GM13976 (cell line): Measurements from ENCODE around the gene SCGB1C2.

Source experiments
- DNase-seq: peaks from one replicate; pipeline ENCODE4 v3.0.0; 2012; ENCODE audit warnings: low spot score
- in situ Hi-C: fragments of 300-500 bp; cut with MboI; formaldehyde crosslinking; loops from one replicate; pipeline ENCODE4 v1.12.0; 2022; ENCODE audit warnings: low sequenced_read_pairs, mixed read lengths, inconsistent platforms; ENCODE audit not compliant: unreplicated experiment
- TF ChIP-seq, protein P1 (sequence below): IDR thresholded peaks from 2 replicates; pipeline ENCODE4 v1.5.1; 2012; ENCODE audit warnings: borderline replicate concordance, mild to moderate bottlenecking; ENCODE audit not compliant: insufficient read depth; ENCODE audit errors: extremely low read depth, missing control alignments, control extremely low read depth

SCGB1C2 gene

DNA sequence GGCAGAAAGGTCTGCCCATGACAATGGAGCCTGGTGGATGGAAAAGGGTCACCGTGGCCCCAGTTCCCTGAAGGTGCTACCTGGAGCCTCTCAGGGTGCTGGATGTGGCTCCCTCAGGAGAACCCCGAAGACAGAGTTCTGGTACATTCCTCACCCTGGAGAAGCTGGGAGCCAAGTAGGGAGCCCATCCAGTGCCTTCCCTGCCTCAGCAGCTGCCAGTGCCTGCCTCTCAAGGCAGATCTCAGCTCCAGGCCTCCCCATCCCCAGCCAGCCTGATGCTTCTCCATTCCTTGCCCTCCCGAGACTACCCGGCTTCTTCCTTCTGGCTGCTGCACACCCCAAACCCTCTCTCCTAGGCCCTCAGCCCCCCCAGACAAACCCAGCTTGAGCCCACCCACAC lies 20.5 kb downstream of the SCGB1C2 start:
- TF ChIP-seq, protein P1, sequence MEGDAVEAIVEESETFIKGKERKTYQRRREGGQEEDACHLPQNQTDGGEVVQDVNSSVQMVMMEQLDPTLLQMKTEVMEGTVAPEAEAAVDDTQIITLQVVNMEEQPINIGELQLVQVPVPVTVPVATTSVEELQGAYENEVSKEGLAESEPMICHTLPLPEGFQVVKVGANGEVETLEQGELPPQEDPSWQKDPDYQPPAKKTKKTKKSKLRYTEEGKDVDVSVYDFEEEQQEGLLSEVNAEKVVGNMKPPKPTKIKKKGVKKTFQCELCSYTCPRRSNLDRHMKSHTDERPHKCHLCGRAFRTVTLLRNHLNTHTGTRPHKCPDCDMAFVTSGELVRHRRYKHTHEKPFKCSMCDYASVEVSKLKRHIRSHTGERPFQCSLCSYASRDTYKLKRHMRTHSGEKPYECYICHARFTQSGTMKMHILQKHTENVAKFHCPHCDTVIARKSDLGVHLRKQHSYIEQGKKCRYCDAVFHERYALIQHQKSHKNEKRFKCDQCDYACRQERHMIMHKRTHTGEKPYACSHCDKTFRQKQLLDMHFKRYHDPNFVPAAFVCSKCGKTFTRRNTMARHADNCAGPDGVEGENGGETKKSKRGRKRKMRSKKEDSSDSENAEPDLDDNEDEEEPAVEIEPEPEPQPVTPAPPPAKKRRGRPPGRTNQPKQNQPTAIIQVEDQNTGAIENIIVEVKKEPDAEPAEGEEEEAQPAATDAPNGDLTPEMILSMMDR = no peak
- in situ Hi-C loops = no loop called here
- DNase-seq = no peak

DNA sequence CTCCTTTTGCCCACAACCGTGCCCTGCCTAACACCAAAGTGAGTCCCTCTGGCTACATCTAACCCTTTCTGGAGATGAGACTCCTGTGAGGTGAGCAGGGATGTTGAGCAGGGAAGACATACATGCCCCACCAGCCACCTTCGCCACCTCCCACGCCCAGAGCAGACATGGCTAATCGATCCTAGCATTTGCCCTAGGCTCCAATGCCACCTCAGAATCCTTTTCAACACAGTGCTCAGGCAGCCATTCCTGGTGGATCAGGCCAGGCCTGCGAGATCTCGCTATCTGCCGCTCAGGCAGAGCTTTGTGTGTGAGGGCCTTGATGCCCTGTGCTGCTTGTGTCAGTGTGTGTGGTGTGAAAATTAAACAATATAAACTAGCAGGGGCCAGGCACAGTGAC lies 21.0 kb downstream of the SCGB1C2 start:
- in situ Hi-C loops = no loop called here
- DNase-seq = no peak
- TF ChIP-seq, protein P1 = no peak

DNA sequence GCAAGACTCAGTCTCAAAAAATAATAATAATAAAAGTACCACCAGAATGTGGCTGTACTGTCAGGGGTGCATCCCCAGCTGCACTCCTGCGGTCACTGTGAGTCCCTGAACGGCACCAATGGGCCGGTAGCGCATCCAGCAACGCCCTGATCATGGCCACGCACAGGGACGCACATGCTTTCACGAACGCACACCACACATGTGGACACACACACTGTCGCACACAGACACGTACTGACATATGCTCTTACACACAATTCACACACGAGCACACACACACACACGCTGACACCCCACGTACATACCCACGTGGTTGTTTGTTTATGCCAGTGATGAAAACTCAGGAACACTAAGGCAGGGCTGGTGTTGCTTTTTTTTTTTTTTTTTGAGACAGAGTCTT lies 22.2 kb downstream of the SCGB1C2 start:
- in situ Hi-C loops = no loop called here
- DNase-seq = no peak
- TF ChIP-seq, protein P1 = no peak

DNA sequence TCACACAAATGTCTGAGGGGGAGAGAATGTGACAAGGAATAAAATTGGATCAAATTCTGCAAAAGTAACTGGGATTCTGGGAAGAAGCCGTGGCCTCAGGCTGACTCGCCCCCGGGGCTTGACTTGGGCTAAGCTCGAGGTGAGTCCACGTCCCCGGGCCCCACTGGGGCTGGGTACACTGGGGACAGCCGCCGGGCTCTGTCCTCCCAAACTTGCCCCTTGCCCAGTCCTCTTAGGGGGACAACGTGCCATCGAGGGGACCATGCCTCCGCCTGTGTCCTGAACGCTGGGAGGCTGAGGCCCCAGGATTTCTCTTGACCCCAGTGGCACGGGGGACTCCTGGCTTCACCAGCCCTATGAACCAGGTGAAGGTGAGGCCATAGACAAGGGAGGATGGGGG lies 23.0 kb downstream of the SCGB1C2 start:
- TF ChIP-seq, protein P1 = no peak
- in situ Hi-C loops = no loop called here
- DNase-seq = no peak

DNA sequence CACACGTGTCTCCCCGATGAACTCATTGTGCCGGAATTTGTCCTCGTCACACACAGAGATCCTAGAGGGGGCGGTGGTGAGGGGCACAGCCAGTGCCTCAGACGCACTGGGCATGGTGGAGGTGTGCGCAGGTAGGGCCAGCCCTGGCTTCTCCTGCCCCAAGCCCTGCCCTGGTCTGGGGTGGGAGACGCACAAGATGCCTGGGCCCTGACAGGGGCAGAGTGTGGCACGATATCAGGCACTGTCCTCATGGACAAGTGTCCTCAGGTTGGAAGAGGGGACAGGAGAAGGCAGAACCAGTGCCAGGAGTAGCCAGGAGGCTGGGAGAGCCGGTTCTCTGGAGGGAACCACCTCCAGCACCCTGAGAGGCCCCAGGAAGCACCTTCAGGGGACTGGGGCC lies 24.1 kb downstream of the SCGB1C2 start:
- in situ Hi-C loops = no loop called here
- TF ChIP-seq, protein P1 = no peak
- DNase-seq = no peak

DNA sequence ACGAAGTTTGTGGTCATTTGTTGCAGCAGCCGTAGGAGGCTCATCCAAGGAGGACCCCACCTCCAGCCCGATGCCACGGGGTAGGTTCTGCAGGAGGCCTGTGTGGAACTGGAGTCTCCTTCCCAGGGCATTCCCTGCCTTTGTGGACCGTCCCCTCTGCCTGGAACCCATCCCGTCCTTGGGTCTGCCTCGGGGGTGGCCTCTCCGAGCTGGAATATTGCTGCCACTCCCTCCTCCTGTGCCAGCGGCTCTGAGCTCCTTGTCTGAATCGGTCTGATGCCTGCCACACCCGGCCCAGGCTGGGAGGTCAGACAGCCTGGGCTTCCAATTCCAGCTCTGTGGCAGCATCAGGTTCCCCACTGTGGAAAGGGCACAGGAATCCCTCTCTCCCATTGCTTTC lies 25.3 kb downstream of the SCGB1C2 start:
- TF ChIP-seq, protein P1 = no peak
- in situ Hi-C loops = no loop called here
- no peak for DNase-seq
